H1 (cell line): Measurements from ENCODE around the gene USH2A. TPM values are rescaled to one million over a fixed set of nuclear protein-coding genes. Genes with fewer than 3 reads are reported as not detected.

Experiments
- ASH2L ChIP-seq: fragments of 200-600, 300-600 bp; sonication (generic); IDR thresholded peaks from one replicate; pipeline ENCODE4 v1.7.1; 2017; ENCODE audit warnings: low read length
- CTBP2 ChIP-seq: IDR thresholded peaks from 2 replicates; pipeline ENCODE4 v1.7.0; 2011; ENCODE audit warnings: borderline replicate concordance, mild to moderate bottlenecking, moderate library complexity, mixed read lengths, low read length; ENCODE audit not compliant: insufficient read depth, insufficient read length
- RNF2 ChIP-seq: fragments of 200-900, 300-1000 bp; sonication (generic); IDR thresholded peaks from 2 replicates; pipeline ENCODE4 v1.7.1; 2016; ENCODE audit warnings: borderline replicate concordance, low read depth, mild to moderate bottlenecking, antibody characterized with exemption, low read length; ENCODE audit not compliant: poor library complexity, severe bottlenecking; ENCODE audit errors: missing control alignments
- SIX5 ChIP-seq: IDR thresholded peaks from 2 replicates; pipeline ENCODE4 v1.6.1; 2011; ENCODE audit warnings: mild to moderate bottlenecking, low read depth, low read length
- ZNF274 ChIP-seq: IDR thresholded peaks from 2 replicates; pipeline ENCODE4 v1.7.0; 2012; ENCODE audit warnings: low read length, borderline replicate concordance; ENCODE audit errors: extremely low read depth
- polyA plus RNA-seq, 7 experiments: library from polyadenylated mRNA; depleted of rRNA in 3 of 7; stranded (reverse) in 5 of 7; unstranded in 2 of 7; fragments of >200 nt in 5 of 7; fragments of 200-250 nt in 2 of 7; gene quantifications; 1 replicate in 5 of 7; 2 replicates in 1 of 7; 4 replicates in 1 of 7; pipeline versions ENCODE4 v1.2.1 to v1.2.3, GENCODE V29; 2011 to 2013; ENCODE audit warnings: missing spikeins in 2 of 7, mixed read lengths in 2 of 7
- total RNA-seq: library from RNA; stranded (reverse); fragmentation: NEBNext Ultra II Directional; extraction: Animal tissue kit (Norgen Biotek cat#: 25700); gene quantifications from 2 replicates; pipeline ENCODE4 v1.2.1, GENCODE V29; 2021
- TF ChIP-seq, protein P1 (sequence below): fragments of 300-600 bp; sonication (generic); IDR thresholded peaks from 2 replicates; pipeline ENCODE4 v1.7.1; 2012; ENCODE audit warnings: low read length, moderate library complexity, mild to moderate bottlenecking, inconsistent platforms; ENCODE audit not compliant: insufficient replicate concordance
- TF ChIP-seq, protein P2 (sequence below), 3 experiments: IDR thresholded peaks; 1 replicate in 2 of 3; 2 replicates in 1 of 3; pipeline versions ENCODE4 v1.5.1 to v1.6.1; 2011; ENCODE audit warnings: low read length in 3 of 3, mild to moderate bottlenecking in 3 of 3, inconsistent platforms in 2 of 3, low read depth in 1 of 3, moderate library complexity in 1 of 3; ENCODE audit not compliant: insufficient read depth in 1 of 3; ENCODE audit errors: control extremely low read depth in 1 of 3

Gene USH2A
- total and polyA plus RNA-seq, 2 of the 8 experiments (the other 6 are each of a cell fraction or from before 2014, with no cell fraction given) = 0.02 to 0.17 TPM

DNA sequence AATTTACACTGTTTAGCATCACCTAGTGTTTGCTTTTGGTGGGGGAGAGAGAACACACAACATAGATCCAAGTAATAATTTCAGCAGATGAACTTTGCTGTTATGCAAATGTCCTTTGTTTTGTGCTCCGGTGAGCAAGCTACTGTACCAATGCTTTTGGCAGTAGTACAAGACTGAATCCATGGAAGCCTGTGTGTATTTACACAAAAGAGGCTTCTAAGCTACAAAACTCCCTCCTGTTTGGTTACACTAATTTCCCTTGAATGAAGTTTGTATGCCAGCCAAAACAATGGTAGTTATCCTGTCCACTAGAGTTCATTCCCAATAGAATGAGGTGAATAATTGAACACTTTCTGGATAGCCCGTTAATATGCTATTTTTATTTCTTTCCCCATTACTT is 535.6 kb downstream of the USH2A start (continued):
- TF ChIP-seq, protein P1, sequence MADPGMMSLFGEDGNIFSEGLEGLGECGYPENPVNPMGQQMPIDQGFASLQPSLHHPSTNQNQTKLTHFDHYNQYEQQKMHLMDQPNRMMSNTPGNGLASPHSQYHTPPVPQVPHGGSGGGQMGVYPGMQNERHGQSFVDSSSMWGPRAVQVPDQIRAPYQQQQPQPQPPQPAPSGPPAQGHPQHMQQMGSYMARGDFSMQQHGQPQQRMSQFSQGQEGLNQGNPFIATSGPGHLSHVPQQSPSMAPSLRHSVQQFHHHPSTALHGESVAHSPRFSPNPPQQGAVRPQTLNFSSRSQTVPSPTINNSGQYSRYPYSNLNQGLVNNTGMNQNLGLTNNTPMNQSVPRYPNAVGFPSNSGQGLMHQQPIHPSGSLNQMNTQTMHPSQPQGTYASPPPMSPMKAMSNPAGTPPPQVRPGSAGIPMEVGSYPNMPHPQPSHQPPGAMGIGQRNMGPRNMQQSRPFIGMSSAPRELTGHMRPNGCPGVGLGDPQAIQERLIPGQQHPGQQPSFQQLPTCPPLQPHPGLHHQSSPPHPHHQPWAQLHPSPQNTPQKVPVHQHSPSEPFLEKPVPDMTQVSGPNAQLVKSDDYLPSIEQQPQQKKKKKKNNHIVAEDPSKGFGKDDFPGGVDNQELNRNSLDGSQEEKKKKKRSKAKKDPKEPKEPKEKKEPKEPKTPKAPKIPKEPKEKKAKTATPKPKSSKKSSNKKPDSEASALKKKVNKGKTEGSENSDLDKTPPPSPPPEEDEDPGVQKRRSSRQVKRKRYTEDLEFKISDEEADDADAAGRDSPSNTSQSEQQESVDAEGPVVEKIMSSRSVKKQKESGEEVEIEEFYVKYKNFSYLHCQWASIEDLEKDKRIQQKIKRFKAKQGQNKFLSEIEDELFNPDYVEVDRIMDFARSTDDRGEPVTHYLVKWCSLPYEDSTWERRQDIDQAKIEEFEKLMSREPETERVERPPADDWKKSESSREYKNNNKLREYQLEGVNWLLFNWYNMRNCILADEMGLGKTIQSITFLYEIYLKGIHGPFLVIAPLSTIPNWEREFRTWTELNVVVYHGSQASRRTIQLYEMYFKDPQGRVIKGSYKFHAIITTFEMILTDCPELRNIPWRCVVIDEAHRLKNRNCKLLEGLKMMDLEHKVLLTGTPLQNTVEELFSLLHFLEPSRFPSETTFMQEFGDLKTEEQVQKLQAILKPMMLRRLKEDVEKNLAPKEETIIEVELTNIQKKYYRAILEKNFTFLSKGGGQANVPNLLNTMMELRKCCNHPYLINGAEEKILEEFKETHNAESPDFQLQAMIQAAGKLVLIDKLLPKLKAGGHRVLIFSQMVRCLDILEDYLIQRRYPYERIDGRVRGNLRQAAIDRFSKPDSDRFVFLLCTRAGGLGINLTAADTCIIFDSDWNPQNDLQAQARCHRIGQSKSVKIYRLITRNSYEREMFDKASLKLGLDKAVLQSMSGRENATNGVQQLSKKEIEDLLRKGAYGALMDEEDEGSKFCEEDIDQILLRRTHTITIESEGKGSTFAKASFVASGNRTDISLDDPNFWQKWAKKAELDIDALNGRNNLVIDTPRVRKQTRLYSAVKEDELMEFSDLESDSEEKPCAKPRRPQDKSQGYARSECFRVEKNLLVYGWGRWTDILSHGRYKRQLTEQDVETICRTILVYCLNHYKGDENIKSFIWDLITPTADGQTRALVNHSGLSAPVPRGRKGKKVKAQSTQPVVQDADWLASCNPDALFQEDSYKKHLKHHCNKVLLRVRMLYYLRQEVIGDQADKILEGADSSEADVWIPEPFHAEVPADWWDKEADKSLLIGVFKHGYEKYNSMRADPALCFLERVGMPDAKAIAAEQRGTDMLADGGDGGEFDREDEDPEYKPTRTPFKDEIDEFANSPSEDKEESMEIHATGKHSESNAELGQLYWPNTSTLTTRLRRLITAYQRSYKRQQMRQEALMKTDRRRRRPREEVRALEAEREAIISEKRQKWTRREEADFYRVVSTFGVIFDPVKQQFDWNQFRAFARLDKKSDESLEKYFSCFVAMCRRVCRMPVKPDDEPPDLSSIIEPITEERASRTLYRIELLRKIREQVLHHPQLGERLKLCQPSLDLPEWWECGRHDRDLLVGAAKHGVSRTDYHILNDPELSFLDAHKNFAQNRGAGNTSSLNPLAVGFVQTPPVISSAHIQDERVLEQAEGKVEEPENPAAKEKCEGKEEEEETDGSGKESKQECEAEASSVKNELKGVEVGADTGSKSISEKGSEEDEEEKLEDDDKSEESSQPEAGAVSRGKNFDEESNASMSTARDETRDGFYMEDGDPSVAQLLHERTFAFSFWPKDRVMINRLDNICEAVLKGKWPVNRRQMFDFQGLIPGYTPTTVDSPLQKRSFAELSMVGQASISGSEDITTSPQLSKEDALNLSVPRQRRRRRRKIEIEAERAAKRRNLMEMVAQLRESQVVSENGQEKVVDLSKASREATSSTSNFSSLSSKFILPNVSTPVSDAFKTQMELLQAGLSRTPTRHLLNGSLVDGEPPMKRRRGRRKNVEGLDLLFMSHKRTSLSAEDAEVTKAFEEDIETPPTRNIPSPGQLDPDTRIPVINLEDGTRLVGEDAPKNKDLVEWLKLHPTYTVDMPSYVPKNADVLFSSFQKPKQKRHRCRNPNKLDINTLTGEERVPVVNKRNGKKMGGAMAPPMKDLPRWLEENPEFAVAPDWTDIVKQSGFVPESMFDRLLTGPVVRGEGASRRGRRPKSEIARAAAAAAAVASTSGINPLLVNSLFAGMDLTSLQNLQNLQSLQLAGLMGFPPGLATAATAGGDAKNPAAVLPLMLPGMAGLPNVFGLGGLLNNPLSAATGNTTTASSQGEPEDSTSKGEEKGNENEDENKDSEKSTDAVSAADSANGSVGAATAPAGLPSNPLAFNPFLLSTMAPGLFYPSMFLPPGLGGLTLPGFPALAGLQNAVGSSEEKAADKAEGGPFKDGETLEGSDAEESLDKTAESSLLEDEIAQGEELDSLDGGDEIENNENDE = no peak
- TF ChIP-seq CTBP2 (no peak), ZNF274 (no peak), SIX5 (no peak), ASH2L (no peak), RNF2 (no peak)
- TF ChIP-seq, protein P2, sequence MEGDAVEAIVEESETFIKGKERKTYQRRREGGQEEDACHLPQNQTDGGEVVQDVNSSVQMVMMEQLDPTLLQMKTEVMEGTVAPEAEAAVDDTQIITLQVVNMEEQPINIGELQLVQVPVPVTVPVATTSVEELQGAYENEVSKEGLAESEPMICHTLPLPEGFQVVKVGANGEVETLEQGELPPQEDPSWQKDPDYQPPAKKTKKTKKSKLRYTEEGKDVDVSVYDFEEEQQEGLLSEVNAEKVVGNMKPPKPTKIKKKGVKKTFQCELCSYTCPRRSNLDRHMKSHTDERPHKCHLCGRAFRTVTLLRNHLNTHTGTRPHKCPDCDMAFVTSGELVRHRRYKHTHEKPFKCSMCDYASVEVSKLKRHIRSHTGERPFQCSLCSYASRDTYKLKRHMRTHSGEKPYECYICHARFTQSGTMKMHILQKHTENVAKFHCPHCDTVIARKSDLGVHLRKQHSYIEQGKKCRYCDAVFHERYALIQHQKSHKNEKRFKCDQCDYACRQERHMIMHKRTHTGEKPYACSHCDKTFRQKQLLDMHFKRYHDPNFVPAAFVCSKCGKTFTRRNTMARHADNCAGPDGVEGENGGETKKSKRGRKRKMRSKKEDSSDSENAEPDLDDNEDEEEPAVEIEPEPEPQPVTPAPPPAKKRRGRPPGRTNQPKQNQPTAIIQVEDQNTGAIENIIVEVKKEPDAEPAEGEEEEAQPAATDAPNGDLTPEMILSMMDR (IDR thresholded peaks at IDR 0.05; ENCODE audit: control extremely low read depth in 1 of 3, insufficient read depth in 1 of 3, low read depth in 1 of 3, low read length in 3 of 3) = no peak
- TF ChIP-seq, all 59 proteins: peak for 0
